HG03066 (cell line): Measurements from ENCODE around the gene RYR2.

Experiments used
- ATAC-seq: cut with Tn5 transposase; IDR thresholded peaks from one replicate; pipeline ENCODE4 v1.9.1; 2021; ENCODE audit warnings: low read depth; ENCODE audit not compliant: unreplicated experiment

RYR2 gene

GRCh38 chr1:237029850-237030535, 12.0 kb upstream of the RYR2 start:
- ATAC-seq = no peak

GRCh38 chr1:237031480-237031879, 10.5 kb upstream of the RYR2 start:
- no peak for ATAC-seq

- peak; percentile 69 for ATAC-seq
These were observed 10.0 kb upstream of the RYR2 start for GRCh38 chr1:237032029-237032428.

GRCh38 chr1:237033061-237033460, 8.9 kb upstream of the RYR2 start:
- no peak for ATAC-seq

- no peak for ATAC-seq
These were observed 8.2 kb upstream of the RYR2 start for GRCh38 chr1:237033804-237034203.

- no peak for ATAC-seq
These were observed 6.2 kb upstream of the RYR2 start for GRCh38 chr1:237035759-237036158.

- no peak for ATAC-seq
These were observed 3.8 kb upstream of the RYR2 start for GRCh38 chr1:237038211-237038610.

GRCh38 chr1:237040823-237041222, 1.2 kb upstream of the RYR2 start:
- no peak for ATAC-seq

- no peak for ATAC-seq
These were observed 556 bp upstream of the RYR2 start for GRCh38 chr1:237041461-237041794.

GRCh38 chr1:237042526-237042891, 525 bp downstream of the RYR2 start:
- ATAC-seq = no peak

- no peak for ATAC-seq
These were observed 1.1 kb downstream of the RYR2 start for GRCh38 chr1:237042892-237043576.

- no peak for ATAC-seq
These were observed 2.1 kb downstream of the RYR2 start for GRCh38 chr1:237043846-237044636.

GRCh38 chr1:237045278-237046016, 3.5 kb downstream of the RYR2 start:
- no peak for ATAC-seq

- no peak for ATAC-seq
These were observed 6.8 kb downstream of the RYR2 start for GRCh38 chr1:237048803-237049202.

GRCh38 chr1:237050185-237050584, 8.2 kb downstream of the RYR2 start:
- no peak for ATAC-seq

GRCh38 chr1:237050915-237051314, 8.9 kb downstream of the RYR2 start:
- ATAC-seq = no peak

- no peak for ATAC-seq
These were observed 12.3 kb downstream of the RYR2 start for GRCh38 chr1:237054313-237054712.

GRCh38 chr1:237058470-237058869, 16.5 kb downstream of the RYR2 start:
- ATAC-seq = no peak

GRCh38 chr1:237059244-237059643, 17.3 kb downstream of the RYR2 start:
- ATAC-seq = no peak

GRCh38 chr1:237062976-237063375, 21.0 kb downstream of the RYR2 start:
- ATAC-seq = no peak

GRCh38 chr1:237065903-237066302, 23.9 kb downstream of the RYR2 start:
- ATAC-seq = no peak
